CD4-positive, alpha-beta T cell treated with Interleukin-4 for 1 hour (primary cell): ENCODE results near the gene SPATA45.

Source experiments
- DNase-seq, 2 donors: peaks; one replicate each; pipeline ENCODE4 v3.0.0-alpha.2; 2020 to 2022

SPATA45 gene

GRCh38 chr1:212827831-212828278 is 19.6 kb downstream of the SPATA45 start:
- DNase-seq, result no peak

- DNase-seq, result no peak
Observed at GRCh38 chr1:212827171-212827776, 20.2 kb downstream of the SPATA45 start.

GRCh38 chr1:212825798-212826452 is 21.5 kb downstream of the SPATA45 start:
- no peak for DNase-seq

- no peak for DNase-seq
Observed at GRCh38 chr1:212824201-212824600, 23.2 kb downstream of the SPATA45 start.

GRCh38 chr1:212822956-212823355 is 24.5 kb downstream of the SPATA45 start:
- DNase-seq, result no peak

- no peak for DNase-seq
Observed at GRCh38 chr1:212820969-212821368, 26.5 kb downstream of the SPATA45 start.

GRCh38 chr1:212819726-212820125 is 27.7 kb downstream of the SPATA45 start:
- peak in 1 of 2 donors; percentile 16 for DNase-seq

- no peak for DNase-seq
Observed at GRCh38 chr1:212816567-212817278, 30.7 kb downstream of the SPATA45 start.

GRCh38 chr1:212814537-212815334 is 32.7 kb downstream of the SPATA45 start:
- peak in 1 of 2 donors; percentile 15 for DNase-seq

- no peak for DNase-seq
Observed at GRCh38 chr1:212805767-212806166, 41.7 kb downstream of the SPATA45 start.

GRCh38 chr1:212797681-212798080 is 49.8 kb downstream of the SPATA45 start:
- no peak for DNase-seq

- peak; percentile 28 to 47 for DNase-seq
Observed at GRCh38 chr1:212794561-212795014, 52.9 kb downstream of the SPATA45 start.

- DNase-seq, result no peak
Observed at GRCh38 chr1:212792396-212792908, 55.0 kb downstream of the SPATA45 start.

GRCh38 chr1:212791676-212792395 is 55.6 kb downstream of the SPATA45 start, which contains the start of the genes NSL1 and TATDN3:
TSS of gene NSL1 (minus strand) at chr1:212791777. CDS start at chr1:212791763, 14 bp downstream.
TSS of gene TATDN3 (plus strand) at chr1:212791894. CDS start at chr1:212791922, 28 bp downstream.
- peak; percentile 90 to 96 for DNase-seq

GRCh38 chr1:212791261-212791675 is 56.2 kb downstream of the SPATA45 start:
- DNase-seq, result no peak

- no peak for DNase-seq
Observed at GRCh38 chr1:212785871-212786270, 61.6 kb downstream of the SPATA45 start.

- no peak for DNase-seq
Observed at GRCh38 chr1:212783976-212784375, 63.5 kb downstream of the SPATA45 start.

- peak in 1 of 2 donors; percentile 48 for DNase-seq
Observed at GRCh38 chr1:212782422-212783154, 64.9 kb downstream of the SPATA45 start.

GRCh38 chr1:212781225-212781624 is 66.2 kb downstream of the SPATA45 start:
- DNase-seq, result no peak

- no peak for DNase-seq
Observed at GRCh38 chr1:212780759-212781158, 66.7 kb downstream of the SPATA45 start.
